HG02884 (cell line): ENCODE data around the gene RGSL1.
A peak's percentile ranks its signal among the peaks of the same experiment; 100 is the strongest.

Experiments used
- ATAC-seq: cut with Tn5 transposase; IDR thresholded peaks from one replicate; pipeline ENCODE4 v1.9.1; 2021; ENCODE audit warnings: mild to moderate bottlenecking, moderate library complexity; ENCODE audit not compliant: unreplicated experiment

The RGSL1 gene

GRCh38 chr1:182450087-182450486 lies at the start of gene RGSL1:
Gene RGSL1, plus strand, starts transcription at chr1:182450146. Its CDS starts 20 bp downstream, at chr1:182450166.
- ATAC-seq: no peak

GRCh38 chr1:182400567-182400966 lies 49.4 kb upstream of the RGSL1 start, which contains the start of gene TEDDM1:
Gene TEDDM1, minus strand, starts transcription at chr1:182400667. Its CDS starts 182 bp downstream, at chr1:182400485.
- ATAC-seq: no peak

- ATAC-seq: no peak
Measured at GRCh38 chr1:182404781-182405180, 45.2 kb upstream of the RGSL1 start.

- ATAC-seq: no peak
Measured at GRCh38 chr1:182405578-182405977, 44.4 kb upstream of the RGSL1 start.

GRCh38 chr1:182406012-182406411 lies 43.9 kb upstream of the RGSL1 start:
- no peak for ATAC-seq

GRCh38 chr1:182407724-182408123 lies 42.2 kb upstream of the RGSL1 start:
- ATAC-seq: no peak

GRCh38 chr1:182408435-182409075 lies 41.4 kb upstream of the RGSL1 start:
- ATAC-seq: no peak

- no peak for ATAC-seq
Measured at GRCh38 chr1:182410138-182410537, 39.8 kb upstream of the RGSL1 start.

- ATAC-seq: no peak
Measured at GRCh38 chr1:182410620-182411273, 39.2 kb upstream of the RGSL1 start.

GRCh38 chr1:182413486-182413885 lies 36.5 kb upstream of the RGSL1 start:
- ATAC-seq: no peak

- ATAC-seq: no peak
Measured at GRCh38 chr1:182413969-182414368, 36.0 kb upstream of the RGSL1 start.

GRCh38 chr1:182415789-182416188 lies 34.2 kb upstream of the RGSL1 start:
- no peak for ATAC-seq

- peak; percentile 57 for ATAC-seq
Measured at GRCh38 chr1:182426442-182427430, 23.2 kb upstream of the RGSL1 start.

- ATAC-seq: peak; percentile 31
Measured at GRCh38 chr1:182428043-182428442, 21.9 kb upstream of the RGSL1 start.

GRCh38 chr1:182430263-182431068 lies 19.5 kb upstream of the RGSL1 start:
- ATAC-seq: peak; percentile 38

GRCh38 chr1:182431278-182431677 lies 18.7 kb upstream of the RGSL1 start:
- ATAC-seq: no peak

GRCh38 chr1:182433580-182433979 lies 16.4 kb upstream of the RGSL1 start:
- ATAC-seq: no peak

- ATAC-seq: no peak
Measured at GRCh38 chr1:182438326-182438725, 11.6 kb upstream of the RGSL1 start.

- peak; percentile 49 for ATAC-seq
Measured at GRCh38 chr1:182441719-182442118, 8.2 kb upstream of the RGSL1 start.

- ATAC-seq: no peak
Measured at GRCh38 chr1:182442333-182442732, 7.6 kb upstream of the RGSL1 start.
